ENCODE data around the gene RIPK1. TPM values are rescaled to one million over a fixed set of nuclear protein-coding genes. Genes with fewer than 3 reads are reported as not detected.

Gene RIPK1
- total and polyA plus RNA-seq, 10 of the 15 experiments (the other 5 are each of a cell fraction or from before 2014, with no cell fraction given) = 1.6 to 11.2 (median 6.3) TPM

DNA sequence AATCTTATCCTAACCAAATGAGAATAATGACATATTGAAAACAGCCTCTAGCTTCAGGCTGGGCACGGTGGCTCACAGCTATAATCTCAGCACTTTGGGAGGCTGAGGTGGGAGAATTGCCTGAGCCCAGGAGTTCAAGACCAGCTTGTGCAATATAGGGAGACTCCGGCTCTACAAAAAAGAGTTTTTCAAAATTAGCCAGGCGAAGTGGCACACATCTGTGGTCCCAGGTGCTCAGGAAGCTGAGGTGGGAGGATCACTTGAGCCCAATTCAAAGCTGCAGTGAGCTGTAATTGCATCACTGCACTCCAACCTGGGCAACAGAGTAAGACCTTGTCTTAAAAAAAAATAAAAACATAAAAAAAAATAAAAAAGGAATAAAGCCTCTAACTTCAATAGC, 84.4 kb downstream of the RIPK1 start:
- DNase-seq (ENCODE audit: low read depth, low spot score) (no peak), ATAC-seq (no peak), FAIRE-seq (no peak)
- SMC1A ChIA-PET (ENCODE audit: uncharacterized antibody, unreplicated experiment) = interaction anchor here (1.5 kb wide), 1 partner anchor 26 kb away, joined by 7 read pairs; no protein-coding TSS in a partner anchor
- Histone ChIP-seq H4K20me1 (ENCODE audit: control insufficient read depth, insufficient read depth) (no peaks in the 10 kb centered on the region), H3K4me1 (ENCODE audit: control insufficient read depth, insufficient read depth, low read length) (no peaks in the 10 kb centered on the region; the same call in 1 of the 2 replicates), H3K27ac (ENCODE audit: control insufficient read depth, insufficient read depth) (no peak overlapping the region), H3K9ac (ENCODE audit: control insufficient read depth, insufficient read depth, low read length) (no peak overlapping the region), H3K79me2 (ENCODE audit: control insufficient read depth, insufficient read depth, low read length) (peaks cover 2% of the 10 kb centered on the region; the same call in 1 of the 2 replicates), H3K9me3 (replicated peaks; ENCODE audit: control insufficient read depth, insufficient read depth, low read length) (no peaks in the 10 kb centered on the region), H3K27me3 (replicated peaks in 1 of 2; ENCODE audit: control insufficient read depth in 2 of 2, insufficient read depth in 2 of 2, low read length in 1 of 2) (no peaks in the 10 kb centered on the region), H2AFZ (ENCODE audit: control insufficient read depth, low read depth, low read length) (no peak overlapping the region), H3K4me3 (no peak overlapping the region), H3K36me3 (ENCODE audit: control insufficient read depth in 2 of 2, insufficient read depth in 2 of 2, low read length in 1 of 2) (no peaks in the 10 kb centered on the region; a peak in 1 of 4 replicates), H3K4me2 (ENCODE audit: control insufficient read depth, insufficient read depth) (no peak overlapping the region)
- RAD21 ChIA-PET (ENCODE audit: unreplicated experiment) = no interaction called here
- POLR2A ChIA-PET = no interaction called here
- in situ Hi-C loops (cut with MboI) (no loop called here), intact Hi-C loops (cut with micrococcal nuclease; ENCODE audit: unreplicated experiment) (no loop called here)
- CTCF ChIA-PET = interaction anchor here (1.3 to 4.3 kb wide), 2 partner anchors 13 to 98 kb away, joined by 3 to 19 read pairs; no protein-coding TSS in a partner anchor
- WGBS (ENCODE audit: insufficient coverage, insufficient replicate concordance, low lambda C conversion rate, missing lambda C conversion rate) = 14% methylated on average over 3 of the region's 3 CpGs
- no TSS peak for BruUV-seq (replicated peaks)
- TF ChIP-seq ZBTB4 (CRISPR knock-in tag; IDR thresholded peaks at IDR 0.05) (no peak), HDGF (IDR thresholded peaks at IDR 0.05) (no peak), MLLT1 (IDR thresholded peaks at IDR 0.05) (no peak), TCF7 (IDR thresholded peaks at IDR 0.05; ENCODE audit: borderline replicate concordance) (no peak), CBX5 (IDR thresholded peaks at IDR 0.05; ENCODE audit: low read depth) (no peak), NR2F1 (conservative IDR thresholded peaks at IDR 0.05) (no peak), SPI1 (IDR thresholded peaks at IDR 0.05; ENCODE audit: borderline replicate concordance, insufficient read depth, low read depth, low read length) (no peak), ESRRA (IDR thresholded peaks at IDR 0.05; ENCODE audit: low read length) (no peak), CBFB (IDR thresholded peaks at IDR 0.05; ENCODE audit: low read depth) (no peak), YBX1 (IDR thresholded peaks at IDR 0.05) (no peak), CREB1 (IDR thresholded peaks at IDR 0.05; ENCODE audit: low read depth) (no peak), POLR2AphosphoS2 (IDR thresholded peaks at IDR 0.05; ENCODE audit: low read depth, low read length) (no peak), JUND (IDR thresholded peaks at IDR 0.05; ENCODE audit: low read depth, low read length) (no peak)
- TF ChIP-seq, protein P1, sequence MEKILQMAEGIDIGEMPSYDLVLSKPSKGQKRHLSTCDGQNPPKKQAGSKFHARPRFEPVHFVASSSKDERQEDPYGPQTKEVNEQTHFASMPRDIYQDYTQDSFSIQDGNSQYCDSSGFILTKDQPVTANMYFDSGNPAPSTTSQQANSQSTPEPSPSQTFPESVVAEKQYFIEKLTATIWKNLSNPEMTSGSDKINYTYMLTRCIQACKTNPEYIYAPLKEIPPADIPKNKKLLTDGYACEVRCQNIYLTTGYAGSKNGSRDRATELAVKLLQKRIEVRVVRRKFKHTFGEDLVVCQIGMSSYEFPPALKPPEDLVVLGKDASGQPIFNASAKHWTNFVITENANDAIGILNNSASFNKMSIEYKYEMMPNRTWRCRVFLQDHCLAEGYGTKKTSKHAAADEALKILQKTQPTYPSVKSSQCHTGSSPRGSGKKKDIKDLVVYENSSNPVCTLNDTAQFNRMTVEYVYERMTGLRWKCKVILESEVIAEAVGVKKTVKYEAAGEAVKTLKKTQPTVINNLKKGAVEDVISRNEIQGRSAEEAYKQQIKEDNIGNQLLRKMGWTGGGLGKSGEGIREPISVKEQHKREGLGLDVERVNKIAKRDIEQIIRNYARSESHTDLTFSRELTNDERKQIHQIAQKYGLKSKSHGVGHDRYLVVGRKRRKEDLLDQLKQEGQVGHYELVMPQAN (conservative IDR thresholded peaks at IDR 0.05) = no peak
- TF ChIP-seq, protein P2, sequence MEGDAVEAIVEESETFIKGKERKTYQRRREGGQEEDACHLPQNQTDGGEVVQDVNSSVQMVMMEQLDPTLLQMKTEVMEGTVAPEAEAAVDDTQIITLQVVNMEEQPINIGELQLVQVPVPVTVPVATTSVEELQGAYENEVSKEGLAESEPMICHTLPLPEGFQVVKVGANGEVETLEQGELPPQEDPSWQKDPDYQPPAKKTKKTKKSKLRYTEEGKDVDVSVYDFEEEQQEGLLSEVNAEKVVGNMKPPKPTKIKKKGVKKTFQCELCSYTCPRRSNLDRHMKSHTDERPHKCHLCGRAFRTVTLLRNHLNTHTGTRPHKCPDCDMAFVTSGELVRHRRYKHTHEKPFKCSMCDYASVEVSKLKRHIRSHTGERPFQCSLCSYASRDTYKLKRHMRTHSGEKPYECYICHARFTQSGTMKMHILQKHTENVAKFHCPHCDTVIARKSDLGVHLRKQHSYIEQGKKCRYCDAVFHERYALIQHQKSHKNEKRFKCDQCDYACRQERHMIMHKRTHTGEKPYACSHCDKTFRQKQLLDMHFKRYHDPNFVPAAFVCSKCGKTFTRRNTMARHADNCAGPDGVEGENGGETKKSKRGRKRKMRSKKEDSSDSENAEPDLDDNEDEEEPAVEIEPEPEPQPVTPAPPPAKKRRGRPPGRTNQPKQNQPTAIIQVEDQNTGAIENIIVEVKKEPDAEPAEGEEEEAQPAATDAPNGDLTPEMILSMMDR (IDR thresholded peaks at IDR 0.05 in 2 of 3, conservative IDR thresholded peaks at IDR 0.05 in 1 of 3; ENCODE audit: control insufficient read depth in 2 of 3, extremely low read depth in 1 of 3, insufficient read depth in 1 of 3, low read depth in 3 of 3, low read length in 3 of 3) = no peak

Data from GM12878 (cell line).